Chondrocyte (in vitro differentiated cells): ENCODE measurements around the gene CAMKMT. TPM values are rescaled to one million over a fixed set of nuclear protein-coding genes. Genes with fewer than 3 reads are reported as not detected.
"Not testable (repeated sequence)": the region's sequence is repeated elsewhere in the genome, so short reads cannot be mapped to it uniquely, and the experiment has no call there.

Experiments
- DNase-seq: peaks from one replicate; pipeline ENCODE4 v3.0.0; 2021; ENCODE audit warnings: mixed read lengths, low spot score
- H3K27ac Mint-ChIP-seq: one replicate; pipeline ENCODE4 v1.8.0; 2021; ENCODE audit warnings: mild to moderate bottlenecking, moderate library complexity, mixed read lengths; ENCODE audit not compliant: unreplicated experiment
- H3K27me3 Mint-ChIP-seq: 2 replicates; pipeline ENCODE4 v1.8.0; 2021; ENCODE audit warnings: low read depth, mixed read lengths
- H3K36me3 Mint-ChIP-seq: 2 replicates; pipeline ENCODE4 v1.8.0; 2021; ENCODE audit warnings: low read depth, mixed read lengths
- H3K4me1 Mint-ChIP-seq: 2 replicates; pipeline ENCODE4 v1.8.0; 2021; ENCODE audit warnings: low read depth, mild to moderate bottlenecking, mixed read lengths
- H3K4me3 Mint-ChIP-seq: one replicate; pipeline ENCODE4 v1.8.0; 2021; ENCODE audit warnings: mild to moderate bottlenecking, moderate library complexity, mixed read lengths; ENCODE audit not compliant: unreplicated experiment
- H3K9me3 Mint-ChIP-seq: 2 replicates; pipeline ENCODE4 v1.8.0; 2021; ENCODE audit warnings: low read depth, mixed read lengths
- total RNA-seq: library from RNA; stranded (reverse); gene quantifications from 3 replicates; pipeline ENCODE4 v1.2.1, GENCODE V29; 2021
- TF ChIP-seq, protein P1 (sequence below): fragments of 200-600 bp; sonication (generic); IDR thresholded peaks from 2 replicates; pipeline ENCODE4 v1.5.0; 2021; ENCODE audit warnings: antibody characterized with exemption, mild to moderate bottlenecking, moderate library complexity

Gene CAMKMT
- total RNA-seq, 1 donor from 2014 or later, result 6.5 TPM

DNA sequence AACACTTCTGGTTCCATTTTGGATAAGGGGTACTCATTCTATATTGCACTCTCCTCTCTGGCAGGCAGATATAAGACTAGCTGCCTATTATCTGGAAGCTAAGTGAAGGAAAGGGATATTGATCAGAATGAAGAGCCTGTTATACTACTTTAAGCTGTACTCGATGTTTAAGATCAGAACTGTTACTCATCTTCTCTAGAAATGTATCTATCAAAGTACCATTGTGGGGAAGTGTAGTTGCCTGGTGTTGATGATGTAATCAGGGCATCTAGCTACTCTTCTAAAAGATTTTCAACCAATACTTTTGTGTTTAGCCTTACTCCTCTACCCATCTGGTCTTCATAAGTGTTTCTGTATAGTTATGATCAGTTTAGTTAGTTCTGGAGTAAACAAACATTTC lies 5.8 kb downstream of the CAMKMT start:
- Mint-ChIP-seq H3K36me3 (peaks cover 4% of the 10 kb centered on the region), H3K9me3 (peaks cover 7% of the 10 kb centered on the region), H3K4me1 (peaks cover 5% of the 10 kb centered on the region), H3K4me3 (no peak overlapping the region), H3K27me3 (no peaks in the 10 kb centered on the region), H3K27ac (no peak overlapping the region)
- DNase-seq, result no peak
- TF ChIP-seq, protein P1, sequence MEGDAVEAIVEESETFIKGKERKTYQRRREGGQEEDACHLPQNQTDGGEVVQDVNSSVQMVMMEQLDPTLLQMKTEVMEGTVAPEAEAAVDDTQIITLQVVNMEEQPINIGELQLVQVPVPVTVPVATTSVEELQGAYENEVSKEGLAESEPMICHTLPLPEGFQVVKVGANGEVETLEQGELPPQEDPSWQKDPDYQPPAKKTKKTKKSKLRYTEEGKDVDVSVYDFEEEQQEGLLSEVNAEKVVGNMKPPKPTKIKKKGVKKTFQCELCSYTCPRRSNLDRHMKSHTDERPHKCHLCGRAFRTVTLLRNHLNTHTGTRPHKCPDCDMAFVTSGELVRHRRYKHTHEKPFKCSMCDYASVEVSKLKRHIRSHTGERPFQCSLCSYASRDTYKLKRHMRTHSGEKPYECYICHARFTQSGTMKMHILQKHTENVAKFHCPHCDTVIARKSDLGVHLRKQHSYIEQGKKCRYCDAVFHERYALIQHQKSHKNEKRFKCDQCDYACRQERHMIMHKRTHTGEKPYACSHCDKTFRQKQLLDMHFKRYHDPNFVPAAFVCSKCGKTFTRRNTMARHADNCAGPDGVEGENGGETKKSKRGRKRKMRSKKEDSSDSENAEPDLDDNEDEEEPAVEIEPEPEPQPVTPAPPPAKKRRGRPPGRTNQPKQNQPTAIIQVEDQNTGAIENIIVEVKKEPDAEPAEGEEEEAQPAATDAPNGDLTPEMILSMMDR, result no peak

DNA sequence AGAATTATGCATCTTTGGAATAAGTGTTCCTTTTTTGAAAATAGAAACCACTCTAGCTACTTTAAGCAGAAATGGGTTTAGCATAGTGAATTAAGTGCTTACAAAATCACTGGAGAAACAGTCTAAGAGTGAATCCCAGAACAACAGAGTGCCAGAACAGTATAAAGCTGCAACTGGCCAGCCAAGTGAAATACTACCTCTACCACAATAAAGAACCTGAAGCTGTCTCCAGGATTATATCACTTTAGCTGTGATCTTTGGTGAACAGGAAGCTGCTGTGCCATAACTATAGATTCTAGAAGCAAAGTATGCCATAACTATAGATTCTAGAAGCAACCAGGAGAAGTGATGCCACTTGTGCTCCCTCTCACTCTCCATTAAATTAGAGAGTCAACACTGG lies 7.6 kb downstream of the CAMKMT start:
- no peak overlapping the region for H3K27ac Mint-ChIP-seq

GRCh38 chr2:44371445-44371844 lies 9.7 kb downstream of the CAMKMT start:
- H3K4me1 Mint-ChIP-seq, result no peaks in the 10 kb centered on the region
- H3K27ac Mint-ChIP-seq, result no peak overlapping the region
- DNase-seq, result no peak
- H3K27me3 Mint-ChIP-seq, result no peaks in the 10 kb centered on the region
- H3K36me3 Mint-ChIP-seq, result peaks cover 6% of the 10 kb centered on the region
- H3K4me3 Mint-ChIP-seq, result no peak overlapping the region
- H3K9me3 Mint-ChIP-seq, result peaks cover 7% of the 10 kb centered on the region
- TF ChIP-seq, protein P1, result no peak

More for the DNA sequence above, 7.6 kb downstream of the CAMKMT start:
- Mint-ChIP-seq H3K4me1 (no peaks in the 10 kb centered on the region), H3K9me3 (peaks cover 7% of the 10 kb centered on the region), H3K4me3 (no peak overlapping the region), H3K36me3 (peaks cover 4% of the 10 kb centered on the region), H3K27me3 (no peaks in the 10 kb centered on the region)
- no peak for DNase-seq
- TF ChIP-seq, protein P1, result no peak

GRCh38 chr2:44372246-44372645 lies 10.5 kb downstream of the CAMKMT start:
- no peak overlapping the region for H3K4me3 Mint-ChIP-seq
- H3K36me3 Mint-ChIP-seq, result peaks cover 6% of the 10 kb centered on the region
- TF ChIP-seq, protein P1, result no peak
- peaks cover 7% of the 10 kb centered on the region for H3K9me3 Mint-ChIP-seq
- H3K27me3 Mint-ChIP-seq, result no peaks in the 10 kb centered on the region
- no peak for DNase-seq
- no peak overlapping the region for H3K27ac Mint-ChIP-seq
- no peaks in the 10 kb centered on the region for H3K4me1 Mint-ChIP-seq

- Mint-ChIP-seq H3K4me3 (no peak overlapping the region), H3K27ac (no peak overlapping the region), H3K36me3 (peaks cover 4% of the 10 kb centered on the region), H3K4me1 (no peaks in the 10 kb centered on the region), H3K27me3 (no peaks in the 10 kb centered on the region), H3K9me3 (peaks cover 6% of the 10 kb centered on the region)
- TF ChIP-seq, protein P1, result no peak
- DNase-seq, result no peak
Observed at GRCh38 chr2:44377486-44377885, 15.7 kb downstream of the CAMKMT start.

- H3K27ac Mint-ChIP-seq, H3K27me3 Mint-ChIP-seq, H3K4me3 Mint-ChIP-seq, DNase-seq, H3K4me1 Mint-ChIP-seq: not testable (repeated sequence)
- Mint-ChIP-seq H3K9me3 (peaks cover 29% of the 10 kb centered on the region), H3K36me3 (peaks cover 22% of the 10 kb centered on the region)
Observed at GRCh38 chr2:44385226-44385625, 23.5 kb downstream of the CAMKMT start.
